KMS-11 (cell line): ENCODE measurements around the gene STRBP.
A peak's percentile ranks its signal among the peaks of the same experiment; 100 is the strongest.

Source experiments
- H2AFZ ChIP-seq: fragments of 200-600 bp; sonication (generic); 2 replicates; pipeline ENCODE4 v1.6.1; 2016; ENCODE audit warnings: antibody characterized with exemption, mixed run types, low read depth
- H3K27ac ChIP-seq: fragments of 200-600 bp; sonication (generic); 2 replicates; pipeline ENCODE4 v1.6.1; 2016; ENCODE audit warnings: mild to moderate bottlenecking, mixed run types
- H3K27me3 ChIP-seq: fragments of 200-600 bp; sonication (generic); 2 replicates; pipeline ENCODE4 v1.6.1; 2017; ENCODE audit warnings: mild to moderate bottlenecking, low read depth, mixed run types, moderate library complexity; ENCODE audit not compliant: insufficient read depth
- H3K36me3 ChIP-seq: fragments of 200-600 bp; sonication (generic); 2 replicates; pipeline ENCODE4 v1.6.1; 2017; ENCODE audit warnings: mild to moderate bottlenecking, mixed run types; ENCODE audit not compliant: insufficient read depth
- H3K4me1 ChIP-seq: fragments of 200-600 bp; sonication (generic); 2 replicates; pipeline ENCODE4 v1.6.1; 2016; ENCODE audit warnings: mild to moderate bottlenecking, low read depth, mixed run types; ENCODE audit not compliant: poor library complexity, severe bottlenecking
- H3K4me2 ChIP-seq: fragments of 200-600 bp; sonication (generic); 2 replicates; pipeline ENCODE4 v1.7.0; 2016; ENCODE audit warnings: mild to moderate bottlenecking, mixed run types
- H3K4me3 ChIP-seq: fragments of 200-600 bp; sonication (generic); IDR thresholded peaks from 2 replicates; pipeline ENCODE4 v1.6.1; 2017; ENCODE audit warnings: low read depth, low read length, mixed read lengths; ENCODE audit not compliant: insufficient read depth
- H3K79me2 ChIP-seq: fragments of 200-600 bp; sonication (generic); 2 replicates; pipeline ENCODE4 v1.6.1; 2016; ENCODE audit warnings: low read depth, mixed run types; ENCODE audit not compliant: insufficient read depth
- H3K9ac ChIP-seq: fragments of 200-600 bp; sonication (generic); 2 replicates; pipeline ENCODE4 v1.6.1; 2016; ENCODE audit warnings: mild to moderate bottlenecking, mixed run types
- H4K20me1 ChIP-seq: fragments of 200-600 bp; sonication (generic); 2 replicates; pipeline ENCODE4 v1.6.1; 2016; ENCODE audit warnings: mild to moderate bottlenecking, mixed run types; ENCODE audit not compliant: insufficient read depth
- TF ChIP-seq, protein P1 (sequence below): fragments of 200-600 bp; sonication (generic); conservative IDR thresholded peaks from 2 replicates; pipeline ENCODE4 v1.6.1; 2017; ENCODE audit warnings: low read depth, mild to moderate bottlenecking, antibody characterized with exemption, low read length, moderate library complexity, mixed read lengths

Gene STRBP

DNA sequence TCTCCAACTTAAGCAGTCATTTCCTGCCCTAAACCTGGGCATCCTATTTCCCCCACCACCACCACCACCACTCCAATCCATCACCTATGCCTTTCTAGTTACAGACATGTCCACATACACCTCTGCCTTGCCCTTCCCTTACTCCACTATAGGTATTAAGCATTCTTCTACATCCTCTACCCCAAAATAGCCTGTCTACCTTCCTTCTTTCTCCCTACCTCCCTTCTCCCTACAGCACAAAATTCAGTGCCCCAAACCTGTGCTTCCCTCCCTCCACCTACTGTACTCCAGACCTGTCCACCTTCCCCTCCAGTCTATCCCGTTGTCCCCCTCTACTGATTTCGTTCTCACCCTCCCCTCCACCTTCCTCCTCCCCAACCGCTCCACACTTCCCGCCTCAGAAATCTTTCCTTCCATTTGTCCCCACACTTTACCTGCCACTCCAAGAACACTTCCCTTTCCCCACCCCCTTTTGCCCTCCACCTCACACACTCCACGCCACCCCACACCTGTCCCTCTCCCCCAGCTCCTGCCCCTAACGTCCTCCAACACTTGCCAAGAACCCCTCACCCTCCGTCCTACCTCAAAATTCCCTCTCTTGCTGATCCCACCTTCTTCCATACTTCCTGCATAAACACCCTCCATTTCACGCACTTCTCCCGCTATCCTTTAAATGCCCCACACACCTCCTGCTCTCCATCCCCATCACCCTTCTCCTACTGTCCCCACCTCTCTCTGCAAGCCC is 1.6 kb downstream of the STRBP start:
- TF ChIP-seq, protein P1, sequence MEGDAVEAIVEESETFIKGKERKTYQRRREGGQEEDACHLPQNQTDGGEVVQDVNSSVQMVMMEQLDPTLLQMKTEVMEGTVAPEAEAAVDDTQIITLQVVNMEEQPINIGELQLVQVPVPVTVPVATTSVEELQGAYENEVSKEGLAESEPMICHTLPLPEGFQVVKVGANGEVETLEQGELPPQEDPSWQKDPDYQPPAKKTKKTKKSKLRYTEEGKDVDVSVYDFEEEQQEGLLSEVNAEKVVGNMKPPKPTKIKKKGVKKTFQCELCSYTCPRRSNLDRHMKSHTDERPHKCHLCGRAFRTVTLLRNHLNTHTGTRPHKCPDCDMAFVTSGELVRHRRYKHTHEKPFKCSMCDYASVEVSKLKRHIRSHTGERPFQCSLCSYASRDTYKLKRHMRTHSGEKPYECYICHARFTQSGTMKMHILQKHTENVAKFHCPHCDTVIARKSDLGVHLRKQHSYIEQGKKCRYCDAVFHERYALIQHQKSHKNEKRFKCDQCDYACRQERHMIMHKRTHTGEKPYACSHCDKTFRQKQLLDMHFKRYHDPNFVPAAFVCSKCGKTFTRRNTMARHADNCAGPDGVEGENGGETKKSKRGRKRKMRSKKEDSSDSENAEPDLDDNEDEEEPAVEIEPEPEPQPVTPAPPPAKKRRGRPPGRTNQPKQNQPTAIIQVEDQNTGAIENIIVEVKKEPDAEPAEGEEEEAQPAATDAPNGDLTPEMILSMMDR: no peak
- H3K79me2 ChIP-seq: peaks cover 33% of the 10 kb centered on the region; the same call in 1 of the 2 replicates
- H3K4me3 ChIP-seq: no peak overlapping the region
- peaks cover 49% of the 10 kb centered on the region for H3K4me1 ChIP-seq
- H3K27ac ChIP-seq: no peak overlapping the region
- H2AFZ ChIP-seq: no peak overlapping the region
- peak overlapping the region; percentile 53; the same call in 1 of the 2 replicates for H3K4me2 ChIP-seq
- no peaks in the 10 kb centered on the region for H3K36me3 ChIP-seq
- no peak overlapping the region for H3K9ac ChIP-seq
- no peaks in the 10 kb centered on the region for H3K27me3 ChIP-seq
- no peaks in the 10 kb centered on the region for H4K20me1 ChIP-seq

GRCh38 chr9:123265833-123266232 is 2.6 kb downstream of the STRBP start:
- Histone ChIP-seq H3K9ac (no peak overlapping the region), H3K27ac (no peak overlapping the region), H3K79me2 (peaks cover 36% of the 10 kb centered on the region; the same call in 1 of the 2 replicates), H3K36me3 (no peaks in the 10 kb centered on the region), H4K20me1 (no peaks in the 10 kb centered on the region), H3K4me2 (peak overlapping the region; percentile 35; the same call in 1 of the 2 replicates), H3K27me3 (no peaks in the 10 kb centered on the region), H3K4me3 (no peak overlapping the region), H3K4me1 (peaks cover 51% of the 10 kb centered on the region), H2AFZ (no peak overlapping the region)
- TF ChIP-seq, protein P1: no peak

DNA sequence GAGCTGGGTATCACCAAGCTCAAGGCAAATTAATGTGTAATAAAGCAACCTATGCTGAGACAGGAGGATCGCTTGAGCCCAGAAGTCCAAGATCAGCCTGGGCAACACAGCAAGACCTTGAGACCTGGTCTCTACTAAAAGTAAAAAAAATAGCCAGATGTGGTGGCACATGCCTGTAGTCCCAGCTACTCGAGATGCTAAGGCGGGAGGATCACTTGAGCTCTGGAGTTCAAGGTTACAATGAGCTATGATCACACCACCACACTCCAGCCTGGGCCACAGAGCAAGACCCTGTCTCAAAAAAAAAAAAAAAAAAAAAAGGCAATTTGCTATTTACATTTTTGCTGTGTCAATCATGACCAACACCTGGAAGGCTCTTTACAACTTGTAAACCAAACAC is 5.2 kb downstream of the STRBP start:
- Histone ChIP-seq H3K27me3 (no peaks in the 10 kb centered on the region), H3K36me3 (no peaks in the 10 kb centered on the region), H3K27ac (no peak overlapping the region), H3K4me2 (no peak overlapping the region), H3K4me3 (no peak overlapping the region), H4K20me1 (no peaks in the 10 kb centered on the region), H3K79me2 (peaks cover 38% of the 10 kb centered on the region; the same call in 1 of the 2 replicates), H3K9ac (no peak overlapping the region), H3K4me1 (peaks cover 40% of the 10 kb centered on the region), H2AFZ (no peak overlapping the region)
- TF ChIP-seq, protein P1: no peak

- Histone ChIP-seq H3K4me2 (no peak overlapping the region), H3K4me1 (peaks cover 39% of the 10 kb centered on the region), H3K27ac (no peak overlapping the region), H2AFZ (no peak overlapping the region), H3K4me3 (no peak overlapping the region), H3K79me2 (peaks cover 39% of the 10 kb centered on the region; the same call in 1 of the 2 replicates), H4K20me1 (no peaks in the 10 kb centered on the region), H3K9ac (no peak overlapping the region), H3K36me3 (no peaks in the 10 kb centered on the region), H3K27me3 (no peaks in the 10 kb centered on the region)
- TF ChIP-seq, protein P1: no peak
Observed at GRCh38 chr9:123262338-123262737, 6.0 kb downstream of the STRBP start.
